WTC11 (cell line): Measurements from ENCODE around the gene DUS1L. TPM values are rescaled to one million over a fixed set of nuclear protein-coding genes. Genes with fewer than 3 reads are reported as not detected.

Experiments
- ATAC-seq: fragments of 200-7000 bp; cut with Tn5 transposase; 2 replicates; pipeline ENCODE4 v1.10.0; 2021; ENCODE audit warnings: mild to moderate bottlenecking, moderate library complexity
- CTCF ChIA-PET: fragments of 300-600 bp; sonication (Branson Sonifier 250); formaldehyde crosslinking; loops from one replicate; lab custom pipeline; 2021; ENCODE audit warnings: antibody characterized with exemption; lab: Charles Lee
- POLR2A ChIA-PET: fragments of 350-600 bp; sonication (Branson Sonifier 250); formaldehyde crosslinking; loops from one replicate; lab custom pipeline; 2021; ENCODE audit warnings: antibody characterized with exemption; lab: Charles Lee
- DNase-seq: peaks from one replicate; pipeline ENCODE4 v3.0.0; 2021; ENCODE audit warnings: low spot score
- H3K27ac Mint-ChIP-seq: 2 replicates; pipeline ENCODE4 v1.8.0; 2021; ENCODE audit warnings: mixed read lengths
- H3K27me3 Mint-ChIP-seq: 2 replicates; pipeline ENCODE4 v1.8.0; 2021; ENCODE audit warnings: low read depth, mild to moderate bottlenecking, moderate library complexity, mixed read lengths
- H3K36me3 Mint-ChIP-seq: 2 replicates; pipeline ENCODE4 v1.8.0; 2021; ENCODE audit warnings: mixed read lengths
- H3K4me1 Mint-ChIP-seq: 2 replicates; pipeline ENCODE4 v1.8.0; 2022; ENCODE audit warnings: mixed read lengths
- H3K4me3 Mint-ChIP-seq: 2 replicates; pipeline ENCODE4 v1.8.0; 2021; ENCODE audit warnings: mild to moderate bottlenecking, moderate library complexity, mixed read lengths
- H3K9me3 Mint-ChIP-seq: 2 replicates; pipeline ENCODE4 v1.8.0; 2021; ENCODE audit warnings: mixed read lengths
- AR ChIP-seq: fragments of 250-450 bp; sonication (Bioruptor Pico); IDR thresholded peaks from 2 replicates; pipeline ENCODE4 v1.9.0; 2021; ENCODE audit warnings: mild to moderate bottlenecking
- ATF6 ChIP-seq: sonication (generic); formaldehyde crosslinking; IDR thresholded peaks from 2 replicates; pipeline ENCODE4 v1.8.1; 2023; ENCODE audit warnings: mild to moderate bottlenecking, missing genetic modification reagents
- CBFB ChIP-seq: sonication (generic); formaldehyde crosslinking; IDR thresholded peaks from 2 replicates; pipeline ENCODE4 v1.8.1; 2022; ENCODE audit warnings: mild to moderate bottlenecking, low read depth, missing genetic modification reagents
- CTCF ChIP-seq: fragments of 200-600 bp; IDR thresholded peaks from 2 replicates; pipeline ENCODE4 v1.8.0; 2022; ENCODE audit warnings: antibody characterized with exemption
- EMX1 ChIP-seq: fragments of 250-450 bp; sonication (Bioruptor Pico); IDR thresholded peaks from 2 replicates; pipeline ENCODE4 v1.8.0; 2021; ENCODE audit warnings: mild to moderate bottlenecking
- ESRRA ChIP-seq: sonication (generic); formaldehyde crosslinking; IDR thresholded peaks from 2 replicates; pipeline ENCODE4 v1.8.1; 2022; ENCODE audit warnings: mild to moderate bottlenecking, missing genetic modification reagents, borderline replicate concordance
- FOXK1 ChIP-seq: sonication (generic); formaldehyde crosslinking; IDR thresholded peaks from 2 replicates; pipeline ENCODE4 v1.8.0; 2022; ENCODE audit warnings: mild to moderate bottlenecking, moderate library complexity, missing genetic modification reagents
- HMGA2 ChIP-seq: fragments of 250-450 bp; sonication (Bioruptor Pico); IDR thresholded peaks from 2 replicates; pipeline ENCODE4 v1.4.0; 2021; ENCODE audit warnings: mild to moderate bottlenecking, moderate library complexity
- KAT7 ChIP-seq: sonication (generic); formaldehyde crosslinking; IDR thresholded peaks from 2 replicates; pipeline ENCODE4 v1.8.1; 2023; ENCODE audit warnings: missing genetic modification reagents, mild to moderate bottlenecking, borderline replicate concordance
- MAX ChIP-seq: sonication (generic); formaldehyde crosslinking; IDR thresholded peaks from 2 replicates; pipeline ENCODE4 v1.8.0; 2022; ENCODE audit warnings: mild to moderate bottlenecking, missing genetic modification reagents
- MLX ChIP-seq: sonication (generic); formaldehyde crosslinking; IDR thresholded peaks from 2 replicates; pipeline ENCODE4 v1.8.1; 2023; ENCODE audit warnings: mild to moderate bottlenecking, missing genetic modification reagents, moderate library complexity
- NFATC4 ChIP-seq: fragments of 250-450 bp; sonication (Bioruptor Pico); IDR thresholded peaks from 2 replicates; pipeline ENCODE4 v1.9.0; 2021; ENCODE audit warnings: mild to moderate bottlenecking
- PREB ChIP-seq: sonication (generic); formaldehyde crosslinking; IDR thresholded peaks from 2 replicates; pipeline ENCODE4 v1.8.1; 2022; ENCODE audit warnings: mild to moderate bottlenecking, missing genetic modification reagents, moderate library complexity, borderline replicate concordance
- SP1 ChIP-seq: sonication (generic); formaldehyde crosslinking; conservative IDR thresholded peaks from 2 replicates; pipeline ENCODE4 v1.8.1; 2022; ENCODE audit warnings: missing genetic modification reagents
- TEAD4 ChIP-seq: sonication (generic); formaldehyde crosslinking; IDR thresholded peaks from 2 replicates; pipeline ENCODE4 v1.8.0; 2022; ENCODE audit warnings: mild to moderate bottlenecking, missing genetic modification reagents
- USF1 ChIP-seq: sonication (generic); formaldehyde crosslinking; IDR thresholded peaks from 2 replicates; pipeline ENCODE4 v1.8.0; 2022; ENCODE audit warnings: mild to moderate bottlenecking, missing genetic modification reagents
- ZNF219 ChIP-seq: sonication (generic); formaldehyde crosslinking; IDR thresholded peaks from 2 replicates; pipeline ENCODE4 v1.8.0; 2023; ENCODE audit warnings: missing genetic modification reagents, mild to moderate bottlenecking, borderline replicate concordance
- ZNF317 ChIP-seq: sonication (generic); formaldehyde crosslinking; IDR thresholded peaks from 2 replicates; pipeline ENCODE4 v1.8.1; 2023; ENCODE audit warnings: low read depth, mild to moderate bottlenecking, moderate library complexity, missing genetic modification reagents, borderline replicate concordance
- ZNF396 ChIP-seq: fragments of 250-450 bp; sonication (Bioruptor Pico); IDR thresholded peaks from 2 replicates; pipeline ENCODE4 v1.8.0; 2021; ENCODE audit warnings: mild to moderate bottlenecking, moderate library complexity, borderline replicate concordance
- ZNF416 ChIP-seq: fragments of 250-450 bp; sonication (Bioruptor Pico); IDR thresholded peaks from 2 replicates; pipeline ENCODE4 v1.9.0; 2021; ENCODE audit warnings: mild to moderate bottlenecking, inconsistent platforms
- ZNF423 ChIP-seq: fragments of 250-450 bp; sonication (Bioruptor Pico); IDR thresholded peaks from 2 replicates; pipeline ENCODE4 v2.1.2; 2022; ENCODE audit warnings: mild to moderate bottlenecking, moderate library complexity
- ZNF532 ChIP-seq: fragments of 250-450 bp; sonication (Bioruptor Pico); IDR thresholded peaks from 2 replicates; pipeline ENCODE4 v1.9.0; 2021; ENCODE audit warnings: mild to moderate bottlenecking, borderline replicate concordance
- total RNA-seq: library from RNA; stranded (reverse); gene quantifications from 3 replicates; pipeline ENCODE4 v1.2.3, GENCODE V29; 2021

The DUS1L gene
- total RNA-seq, 1 experiment from 2014 or later = 120 TPM

GRCh38 chr17:82108961-82109475 is 43.4 kb upstream of the DUS1L start:
- Mint-ChIP-seq H3K4me1 (peaks cover 28% of the 10 kb centered on the region), H3K4me3 (no peak overlapping the region), H3K27ac (no peak overlapping the region; the same call in 1 of the 2 replicates), H3K9me3 (no peaks in the 10 kb centered on the region), H3K36me3 (no peaks in the 10 kb centered on the region)
- ATAC-seq (no peak), DNase-seq (no peak)
- POLR2A ChIA-PET = no interaction called here
- TF ChIP-seq MLX (no peak), ESRRA (CRISPR knock-in tag) (no peak), TEAD4 (CRISPR knock-in tag) (no peak), PREB (no peak), CBFB (CRISPR knock-in tag) (no peak), EMX1 (CRISPR knock-in tag) (no peak), SP1 (CRISPR knock-in tag) (no peak), KAT7 (CRISPR knock-in tag) (no peak), USF1 (no peak), AR (no peak), ZNF396 (no peak), HMGA2 (CRISPR knock-in tag) (no peak), ZNF423 (CRISPR knock-in tag) (no peak)
- TF ChIP-seq, all 79 proteins: peak for 0
- CTCF ChIA-PET = interaction anchor here (0.7 to 1.5 kb wide), 4 partner anchors 45 to 87 kb away, joined by 3 to 6 read pairs (median 4); partner anchors contain the start of gene DCXR
- H3K27me3 Mint-ChIP-seq = peaks cover 62% of the 10 kb centered on the region

GRCh38 chr17:82108496-82108945 is 42.9 kb upstream of the DUS1L start:
- no peak overlapping the region for H3K27ac Mint-ChIP-seq
- ChIA-PET POLR2A (no interaction called here), CTCF (interaction anchor here (0.9 to 1.5 kb wide), 3 partner anchors 45 to 87 kb away, joined by 3 to 6 read pairs (median 4); no protein-coding TSS in a partner anchor)
- TF ChIP-seq ZNF317 = no peak
- no peak for TF ChIP-seq HMGA2 (CRISPR knock-in tag)
- TF ChIP-seq ATF6 = no peak
- TF ChIP-seq NFATC4 (CRISPR knock-in tag) = no peak
- TF ChIP-seq ZNF532 (CRISPR knock-in tag) = no peak
- no peak for TF ChIP-seq ZNF219 (CRISPR knock-in tag)
- TF ChIP-seq CTCF = no peak
- TF ChIP-seq MAX = no peak
- no peak for TF ChIP-seq ZNF416
- TF ChIP-seq ZNF396 = no peak
- no peak for TF ChIP-seq FOXK1 (CRISPR knock-in tag)

More at GRCh38 chr17:82108496-82108945, 42.9 kb upstream of the DUS1L start:
- Mint-ChIP-seq H3K4me1 (peaks cover 32% of the 10 kb centered on the region), H3K27me3 (peaks cover 57% of the 10 kb centered on the region), H3K4me3 (no peak overlapping the region), H3K9me3 (no peaks in the 10 kb centered on the region), H3K36me3 (no peaks in the 10 kb centered on the region)
- DNase-seq = no peak
- ATAC-seq = no peak
